ENCODE data around the gene RESF1.

Gene RESF1

GRCh38 chr12:31950492-31950891 is 8.7 kb upstream of the RESF1 start:
- no peak for DNase-seq (ENCODE audit: low read depth, low spot score)
- no peak overlapping the region for H3K4me3 ChIP-seq (ENCODE audit: low read depth, low read length)
- POLR2A ChIA-PET: no interaction called here
- CTCF ChIA-PET: interaction anchor here (1.1 to 1.5 kb wide), 2 partner anchors 9 to 297 kb away, joined by 3 to 4 read pairs; partner anchors contain the start of gene RESF1
- no peak for TF ChIP-seq CTCF (IDR thresholded peaks at IDR 0.05; ENCODE audit: insufficient read depth, low read length, missing control alignments)

- ChIA-PET CTCF (interaction anchor here (1.1 to 1.5 kb wide), 2 partner anchors 8 to 298 kb away, joined by 3 to 4 read pairs; partner anchors contain the start of gene RESF1), POLR2A (no interaction called here)
- DNase-seq (ENCODE audit: low read depth, low spot score): no peak
- no peak for TF ChIP-seq CTCF (IDR thresholded peaks at IDR 0.05; ENCODE audit: insufficient read depth, low read length, missing control alignments)
- H3K4me3 ChIP-seq (ENCODE audit: low read depth, low read length): no peak overlapping the region
These were observed 8.2 kb upstream of the RESF1 start for GRCh38 chr12:31951008-31951407.

- H3K4me3 ChIP-seq (ENCODE audit: low read depth, low read length): no peak overlapping the region
- CTCF ChIA-PET: no interaction called here
- POLR2A ChIA-PET: no interaction called here
- no peak for TF ChIP-seq CTCF (IDR thresholded peaks at IDR 0.05; ENCODE audit: insufficient read depth, low read length, missing control alignments)
- DNase-seq (ENCODE audit: low read depth, low spot score): no peak
These were observed 7.3 kb upstream of the RESF1 start for GRCh38 chr12:31951939-31952338.

- CTCF ChIA-PET: no interaction called here
- TF ChIP-seq CTCF (IDR thresholded peaks at IDR 0.05; ENCODE audit: insufficient read depth, low read length, missing control alignments): no peak
- H3K4me3 ChIP-seq (ENCODE audit: low read depth, low read length): no peak overlapping the region
- POLR2A ChIA-PET: no interaction called here
- no peak for DNase-seq (ENCODE audit: low read depth, low spot score)
These were observed 6.8 kb upstream of the RESF1 start for GRCh38 chr12:31952418-31952817.

GRCh38 chr12:31954925-31955858 is 4.0 kb upstream of the RESF1 start:
- TF ChIP-seq CTCF (IDR thresholded peaks at IDR 0.05; ENCODE audit: insufficient read depth, low read length, missing control alignments): no peak
- H3K4me3 ChIP-seq (ENCODE audit: low read depth, low read length): no peak overlapping the region
- ChIA-PET POLR2A (no interaction called here), CTCF (no interaction called here)
- no peak for DNase-seq (ENCODE audit: low read depth, low spot score)

- CTCF ChIA-PET: interaction anchor here (0.8 to 3.3 kb wide), 3 partner anchors 8 to 306 kb away, joined by 3 to 9 read pairs (median 3); no protein-coding TSS in a partner anchor
- POLR2A ChIA-PET: interaction anchor here (0.9 to 1.0 kb wide), 2 partner anchors 198 to 300 kb away, joined by 3 read pairs; no protein-coding TSS in a partner anchor
- H3K4me3 ChIP-seq (ENCODE audit: low read depth, low read length): peak overlapping the region; percentile 81
- TF ChIP-seq CTCF (IDR thresholded peaks at IDR 0.05; ENCODE audit: insufficient read depth, low read length, missing control alignments): no peak
- DNase-seq (ENCODE audit: low read depth, low spot score): no peak
These were observed 550 bp upstream of the RESF1 start for GRCh38 chr12:31958569-31959160.
